HG03159 (cell line): ENCODE data around the gene GNA15.
"Not testable (repeated sequence)": the region's sequence is repeated elsewhere in the genome, so short reads cannot be mapped to it uniquely, and the experiment has no call there.

Experiments used
- ATAC-seq: cut with Tn5 transposase; IDR thresholded peaks from one replicate; pipeline ENCODE4 v1.9.1; 2021; ENCODE audit warnings: mild to moderate bottlenecking, moderate library complexity; ENCODE audit not compliant: unreplicated experiment

Gene GNA15

GRCh38 chr19:3189702-3190469, 54.1 kb downstream of the GNA15 start:
- no peak for ATAC-seq

- ATAC-seq: no peak
Observed at GRCh38 chr19:3190470-3190770, 54.6 kb downstream of the GNA15 start.

GRCh38 chr19:3190921-3191805, 55.3 kb downstream of the GNA15 start:
- ATAC-seq: no peak

GRCh38 chr19:3191806-3192104, 55.9 kb downstream of the GNA15 start:
- ATAC-seq: not testable (repeated sequence)

- ATAC-seq: no peak
Observed at GRCh38 chr19:3192228-3192635, 56.4 kb downstream of the GNA15 start.

- ATAC-seq: no peak
Observed at GRCh38 chr19:3192684-3193083, 56.9 kb downstream of the GNA15 start.

GRCh38 chr19:3193256-3194105, 57.6 kb downstream of the GNA15 start:
- ATAC-seq: no peak

GRCh38 chr19:3194106-3195087, 58.6 kb downstream of the GNA15 start:
- no peak for ATAC-seq

GRCh38 chr19:3196064-3196932, 60.5 kb downstream of the GNA15 start:
- ATAC-seq: no peak

- no peak for ATAC-seq
Observed at GRCh38 chr19:3196933-3197205, 61.0 kb downstream of the GNA15 start.

- ATAC-seq: no peak
Observed at GRCh38 chr19:3198901-3199700, 63.3 kb downstream of the GNA15 start.

- ATAC-seq: no peak
Observed at GRCh38 chr19:3201072-3201700, 65.4 kb downstream of the GNA15 start.

- ATAC-seq: no peak
Observed at GRCh38 chr19:3201911-3202310, 66.1 kb downstream of the GNA15 start.

GRCh38 chr19:3202346-3202745, 66.5 kb downstream of the GNA15 start:
- ATAC-seq: no peak

- ATAC-seq: not testable (repeated sequence)
Observed at GRCh38 chr19:3202895-3203294, 67.1 kb downstream of the GNA15 start.

- no peak for ATAC-seq
Observed at GRCh38 chr19:3203805-3204645, 68.2 kb downstream of the GNA15 start.

GRCh38 chr19:3204646-3205275, 68.9 kb downstream of the GNA15 start:
- no peak for ATAC-seq
